GM19463 (cell line): ENCODE measurements around the gene ADAMTS12.

Experiments
- ATAC-seq: cut with Tn5 transposase; IDR thresholded peaks from one replicate; pipeline ENCODE4 v1.9.1; 2021; ENCODE audit warnings: mild to moderate bottlenecking, moderate library complexity; ENCODE audit not compliant: unreplicated experiment

ADAMTS12 gene

DNA sequence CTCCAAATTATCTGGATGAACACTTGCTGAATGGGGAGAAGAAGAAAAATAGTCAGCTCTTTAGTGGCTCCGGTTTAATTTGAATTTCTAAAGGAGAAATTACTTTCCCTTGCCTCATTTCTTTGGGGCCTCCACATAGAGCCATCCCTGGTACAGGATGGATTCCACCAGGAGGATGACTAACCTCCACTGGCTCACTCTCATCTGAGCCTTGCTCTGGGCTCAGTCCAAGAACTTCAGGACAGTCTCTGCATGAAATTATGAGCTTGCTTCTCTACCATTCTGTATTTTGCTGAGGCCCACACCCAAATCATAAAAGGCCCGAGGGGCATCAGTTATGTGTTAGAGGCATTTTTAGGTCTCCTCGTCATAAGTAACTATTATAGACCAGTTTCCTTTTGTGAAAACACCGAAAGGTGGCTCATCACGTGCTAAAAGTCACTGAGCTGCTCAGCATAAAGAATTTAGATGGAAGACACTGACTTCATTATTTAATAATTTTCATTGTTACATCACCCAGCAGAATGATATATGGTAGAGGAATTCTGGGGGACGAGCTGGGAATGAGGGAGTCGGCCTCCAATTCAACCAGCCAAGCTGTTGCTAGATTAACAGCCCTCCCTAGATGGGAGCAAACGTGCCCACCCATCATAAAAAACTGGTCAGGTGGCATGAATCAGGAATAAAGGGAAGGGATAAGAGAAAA, 228.9 kb downstream of the ADAMTS12 start:
- no peak for ATAC-seq

DNA sequence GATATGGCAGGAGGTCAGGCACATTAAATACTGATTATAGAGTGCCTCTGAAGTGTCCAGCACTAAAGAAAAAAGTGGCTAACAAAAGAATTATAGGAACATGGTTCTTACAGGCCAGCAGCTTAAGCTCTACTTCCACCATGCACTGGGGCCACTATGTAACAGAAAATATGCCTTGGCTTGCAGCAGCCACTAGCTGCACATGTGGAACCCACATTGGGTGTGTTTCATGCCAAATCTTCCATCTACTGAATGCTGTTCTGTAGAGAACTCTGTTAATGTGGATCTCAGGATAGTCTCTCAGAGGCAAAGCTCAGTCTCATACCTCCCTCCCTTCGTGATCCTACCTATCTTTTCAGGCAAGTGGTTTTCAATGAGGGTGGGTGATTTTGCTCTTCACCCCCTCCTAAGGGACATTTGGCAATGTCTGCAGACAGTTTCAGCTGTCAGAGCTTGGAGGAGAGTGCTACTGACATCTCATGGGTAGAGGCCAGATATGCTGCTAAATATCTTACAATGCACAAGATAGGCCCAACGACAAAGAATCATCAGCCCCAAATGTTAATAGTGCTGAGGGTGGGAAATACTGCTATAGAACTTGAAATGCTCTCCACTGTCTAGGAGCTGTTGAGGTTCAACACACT, 232.1 kb downstream of the ADAMTS12 start:
- ATAC-seq = no peak

DNA sequence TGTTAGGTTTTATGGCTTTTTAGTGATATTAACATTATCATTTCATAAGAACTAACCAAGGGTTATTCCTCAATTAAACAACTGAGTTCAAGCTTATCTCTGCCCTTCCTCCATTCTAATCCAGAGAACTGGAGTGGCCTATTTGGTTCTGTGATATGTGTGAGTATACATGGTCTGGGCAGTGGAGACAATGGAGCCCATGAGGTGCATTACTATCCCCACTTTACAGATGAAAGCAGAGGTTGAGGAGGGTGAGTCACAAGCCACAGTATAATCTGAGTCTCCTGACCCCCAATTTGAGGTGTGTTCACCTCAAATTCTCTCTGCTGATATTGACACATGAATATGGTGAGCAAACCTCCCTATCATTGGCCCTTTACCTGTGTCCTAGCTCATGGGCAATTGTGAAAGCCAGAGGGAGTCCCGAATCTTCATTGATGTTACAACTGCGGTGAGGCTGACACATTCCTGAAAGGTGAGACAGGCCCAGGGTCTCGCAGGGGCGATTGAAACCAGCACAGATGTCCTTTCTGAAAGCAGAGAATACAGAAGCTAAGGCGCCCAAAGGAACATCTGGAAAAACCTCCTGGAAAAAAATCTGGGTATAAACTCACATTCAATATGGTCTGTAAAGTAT, 233.9 kb downstream of the ADAMTS12 start:
- no peak for ATAC-seq

DNA sequence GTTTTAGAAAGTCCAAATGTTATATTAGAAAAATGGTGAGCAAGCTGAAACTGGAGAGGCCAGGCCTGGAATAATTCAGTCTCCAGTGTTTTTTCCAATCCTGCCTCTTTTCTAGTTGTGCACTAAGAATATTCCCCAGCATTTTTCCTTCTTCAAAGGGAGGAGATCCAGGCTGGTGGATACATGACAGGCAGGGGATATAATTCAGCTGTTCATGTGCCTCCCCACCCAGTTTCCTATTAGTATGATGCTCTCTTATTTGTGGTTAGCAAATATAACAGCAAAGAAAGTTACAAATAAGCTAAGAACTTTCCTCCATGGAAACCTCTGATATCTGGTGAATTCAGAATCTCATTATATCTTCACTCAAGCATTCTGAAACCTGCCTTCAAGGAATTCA, 234.6 kb downstream of the ADAMTS12 start:
- ATAC-seq = no peak

DNA sequence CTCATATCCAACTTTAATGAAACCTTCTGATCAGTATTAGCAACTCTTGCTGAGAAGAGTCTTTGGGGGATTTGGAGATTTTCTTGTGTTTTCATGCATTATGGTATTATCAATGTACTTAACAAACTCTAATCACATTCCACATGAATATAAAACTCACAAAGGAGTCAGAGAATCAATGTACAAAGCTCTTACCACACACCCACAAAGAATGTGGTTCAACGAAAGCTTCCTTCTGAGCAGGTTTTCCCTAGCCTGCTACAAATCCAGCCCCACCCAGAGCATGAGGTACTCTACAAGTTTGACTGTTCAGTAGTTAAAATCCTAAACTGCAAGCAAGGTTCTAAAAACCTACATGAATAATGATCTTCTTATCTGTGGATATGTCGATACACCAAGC, 240.9 kb downstream of the ADAMTS12 start:
- no peak for ATAC-seq

DNA sequence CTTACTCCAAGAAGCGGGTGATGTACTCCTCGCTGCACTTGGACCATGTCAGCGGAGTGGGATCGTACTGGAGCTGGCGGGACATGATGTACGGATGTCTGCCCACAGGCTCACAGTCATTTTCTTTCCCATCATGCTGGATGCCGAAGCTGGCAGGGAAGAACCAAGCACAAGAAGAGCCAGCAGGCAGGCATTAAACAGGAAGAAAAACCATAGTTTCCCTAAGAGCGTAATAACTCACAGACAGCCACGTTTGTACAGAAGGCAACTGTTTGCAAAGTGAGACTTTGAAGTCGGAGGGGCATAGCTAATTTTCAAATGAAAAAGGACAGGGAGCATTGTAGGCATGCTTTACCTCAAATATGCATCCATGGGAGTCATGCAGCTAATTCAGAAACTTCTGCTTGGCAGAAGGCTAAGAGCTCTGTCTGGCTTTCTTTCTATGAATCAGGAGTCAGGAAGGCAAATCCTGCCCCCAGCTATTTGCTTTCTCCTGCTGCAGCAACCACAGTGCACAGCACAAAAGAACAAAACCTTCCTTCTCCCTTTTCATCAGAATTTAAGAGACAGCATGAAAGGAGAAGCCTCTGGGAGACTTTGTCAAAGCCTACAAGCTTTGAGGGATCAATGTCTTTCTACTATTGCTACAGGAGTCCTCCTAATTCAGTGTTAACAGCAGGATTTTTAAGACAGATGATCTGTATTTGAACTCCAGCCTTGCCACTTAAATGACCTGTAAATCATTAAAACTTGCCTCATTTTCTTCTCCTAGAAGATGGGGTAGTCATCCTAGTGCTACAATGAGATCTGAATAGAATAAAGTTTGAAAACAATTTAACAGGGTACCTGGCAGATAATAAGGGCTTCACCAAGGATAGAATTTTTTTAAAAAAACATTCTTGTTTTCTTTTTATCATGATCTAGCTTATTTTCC, 242.0 kb downstream of the ADAMTS12 start:
- ATAC-seq = no peak

DNA sequence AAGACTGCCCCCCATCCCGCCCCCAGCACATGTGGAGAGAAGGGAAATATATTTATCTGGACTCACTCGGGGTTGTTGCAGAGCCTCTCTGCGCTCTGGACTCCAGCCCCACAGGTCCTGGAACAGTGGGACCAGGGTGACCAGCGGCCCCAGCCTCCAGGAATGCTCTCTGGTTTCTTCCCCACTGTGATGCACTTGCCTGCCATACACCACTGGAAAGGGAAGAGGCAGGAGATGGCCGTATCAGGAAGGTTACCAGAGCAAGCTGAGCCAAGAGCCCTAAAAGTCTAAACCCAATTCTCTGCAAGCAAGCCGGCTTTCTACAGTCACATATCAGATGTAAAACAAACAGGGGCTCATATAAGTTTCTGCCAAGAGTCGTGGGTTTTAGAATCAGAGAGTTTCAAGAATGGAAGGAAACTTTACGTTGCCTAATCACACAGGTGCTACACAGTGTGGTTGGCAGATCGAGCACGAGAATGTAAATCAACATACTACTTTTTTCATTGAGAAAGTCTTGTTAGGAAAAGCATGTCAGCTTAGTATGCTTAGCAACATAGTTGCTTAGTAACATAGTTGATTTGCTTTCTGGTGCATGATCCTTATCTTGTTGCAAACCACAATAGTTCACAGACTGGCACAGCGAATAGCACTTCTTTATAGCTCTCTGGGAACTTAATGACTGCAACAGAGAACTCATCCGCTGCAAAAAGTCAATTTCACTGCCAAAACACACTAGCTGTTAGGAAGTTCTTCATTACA, 249.9 kb downstream of the ADAMTS12 start:
- peak; percentile 62 for ATAC-seq

DNA sequence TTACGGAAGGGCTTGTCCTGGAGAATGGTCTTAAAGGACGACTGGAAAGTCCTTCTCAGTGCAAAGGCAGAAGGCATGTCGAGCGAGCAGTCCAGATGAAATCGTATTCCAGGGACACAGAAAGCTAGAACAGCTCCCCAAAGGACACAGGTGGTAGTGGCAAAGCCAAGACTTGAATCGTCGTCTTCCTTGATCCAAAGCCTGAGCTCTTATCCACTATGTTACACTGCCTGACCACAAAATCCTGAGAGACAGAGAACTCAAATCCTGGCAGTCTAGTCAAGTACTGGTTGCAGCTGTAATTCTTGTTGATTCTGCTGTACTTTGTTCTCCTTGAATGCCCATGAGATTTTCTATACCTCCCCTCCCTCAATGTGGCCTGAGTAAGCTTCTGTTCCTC, 252.3 kb downstream of the ADAMTS12 start:
- no peak for ATAC-seq

DNA sequence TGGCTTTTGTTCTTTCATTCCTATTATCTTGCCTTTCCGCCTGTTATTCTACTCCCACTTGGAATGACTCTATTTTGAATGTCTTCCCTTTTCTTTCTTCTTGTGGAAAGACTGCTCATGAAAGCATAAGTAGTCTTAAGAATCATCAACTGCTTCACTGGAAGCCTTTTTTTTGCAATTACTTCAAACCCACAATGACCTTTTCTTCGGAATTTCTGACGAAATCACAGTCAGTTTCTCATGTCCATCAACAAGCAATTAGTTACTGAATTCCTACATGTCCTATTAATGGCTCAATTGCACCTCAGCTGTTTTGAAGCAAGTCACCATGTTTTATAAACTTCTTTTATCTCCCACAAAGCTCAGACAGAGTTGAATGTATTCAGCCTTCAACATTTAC, 254.8 kb downstream of the ADAMTS12 start:
- no peak for ATAC-seq

DNA sequence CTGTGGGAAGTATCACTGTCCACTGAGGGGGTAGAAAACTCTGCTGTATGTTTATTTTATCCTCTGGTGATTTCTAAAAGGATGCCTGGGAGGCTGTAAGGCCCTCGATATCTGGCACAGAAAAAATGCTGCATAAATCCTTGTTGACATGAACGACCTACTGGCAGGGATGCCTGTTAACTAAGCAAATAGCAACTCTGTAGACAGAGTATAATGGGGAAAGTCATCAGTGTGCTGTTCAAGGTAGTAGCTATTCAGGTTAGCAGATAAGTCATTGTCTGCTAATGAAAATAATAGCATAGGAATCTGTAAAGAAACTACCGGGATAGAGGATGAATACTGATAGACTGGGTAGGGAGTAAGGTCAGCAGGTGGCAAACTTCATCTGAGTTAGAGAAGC, 256.2 kb downstream of the ADAMTS12 start:
- ATAC-seq = no peak

DNA sequence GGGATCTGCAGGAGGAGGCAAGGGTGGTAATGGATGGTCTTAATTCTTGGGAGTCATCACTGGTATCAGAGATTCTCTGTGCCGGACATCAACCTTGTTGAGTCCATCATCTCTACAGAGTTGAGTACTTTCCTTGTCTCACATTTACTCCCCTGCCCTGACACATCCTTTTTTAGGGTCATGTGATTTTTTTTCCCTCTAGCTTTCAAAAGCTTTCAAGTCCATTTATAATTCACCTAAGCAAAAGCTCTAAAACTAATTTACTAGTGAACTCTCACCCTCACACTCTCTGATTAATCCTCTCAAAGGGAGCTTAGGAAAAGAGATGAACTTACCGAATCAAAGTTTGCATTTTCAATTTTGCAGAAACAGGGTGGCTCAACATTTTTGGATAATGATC, 258.1 kb downstream of the ADAMTS12 start:
- ATAC-seq = no peak

DNA sequence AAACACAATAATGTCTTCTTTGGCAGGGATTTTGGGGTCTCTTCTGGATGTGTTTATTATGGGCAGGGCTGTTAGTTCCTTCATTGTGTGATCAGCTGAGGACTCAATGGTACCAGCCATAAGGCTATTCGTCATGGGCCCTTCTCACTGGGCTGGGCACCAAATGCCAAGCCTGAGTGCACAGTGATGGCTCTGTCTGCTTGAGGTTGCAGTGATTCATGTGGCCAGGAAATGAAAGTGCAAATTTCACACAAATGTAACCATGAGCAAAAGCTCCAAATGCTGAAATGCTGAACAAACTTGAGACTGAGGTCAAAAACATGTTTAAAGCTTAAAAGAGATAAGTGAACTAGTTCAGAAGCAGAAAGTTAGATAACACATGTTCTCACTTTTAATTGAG, 260.0 kb downstream of the ADAMTS12 start:
- peak; percentile 100 for ATAC-seq

DNA sequence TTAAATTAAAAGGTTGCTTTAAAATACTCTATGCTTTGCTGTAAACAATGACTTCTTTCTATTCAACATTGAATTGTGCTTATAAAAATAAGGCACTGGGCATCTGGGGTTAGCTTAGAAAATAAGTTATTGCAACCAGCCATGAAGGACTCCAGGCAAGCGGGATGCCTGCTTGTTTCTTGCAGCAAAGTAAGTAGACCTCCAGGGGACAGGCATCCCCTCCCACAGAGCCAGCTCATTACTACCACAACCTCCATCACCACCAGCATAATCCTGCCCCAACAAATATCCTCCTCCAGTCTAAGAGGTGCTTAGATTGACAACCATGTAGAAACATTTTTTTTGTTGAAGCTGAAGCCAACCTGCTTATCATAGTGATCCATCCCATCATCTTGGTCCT, 260.7 kb downstream of the ADAMTS12 start:
- ATAC-seq = no peak

DNA sequence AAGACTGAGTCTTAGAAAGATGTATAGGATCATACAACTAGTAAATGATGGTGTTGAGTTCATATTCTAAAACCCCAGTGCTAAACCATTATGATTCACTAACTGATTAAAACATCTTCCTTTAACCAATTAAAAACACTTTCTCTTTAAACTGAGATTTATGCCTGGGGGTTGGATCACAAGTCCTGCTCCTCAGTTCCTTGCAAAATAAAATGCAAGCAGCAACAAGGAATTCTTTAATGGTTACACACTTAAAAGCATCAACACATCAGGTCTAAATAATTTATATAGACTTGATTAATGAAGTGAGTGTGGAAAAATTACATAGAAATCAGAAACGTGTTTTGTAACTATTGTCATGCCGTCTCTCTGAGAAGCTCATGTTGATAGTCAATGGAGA, 261.8 kb downstream of the ADAMTS12 start:
- no peak for ATAC-seq

DNA sequence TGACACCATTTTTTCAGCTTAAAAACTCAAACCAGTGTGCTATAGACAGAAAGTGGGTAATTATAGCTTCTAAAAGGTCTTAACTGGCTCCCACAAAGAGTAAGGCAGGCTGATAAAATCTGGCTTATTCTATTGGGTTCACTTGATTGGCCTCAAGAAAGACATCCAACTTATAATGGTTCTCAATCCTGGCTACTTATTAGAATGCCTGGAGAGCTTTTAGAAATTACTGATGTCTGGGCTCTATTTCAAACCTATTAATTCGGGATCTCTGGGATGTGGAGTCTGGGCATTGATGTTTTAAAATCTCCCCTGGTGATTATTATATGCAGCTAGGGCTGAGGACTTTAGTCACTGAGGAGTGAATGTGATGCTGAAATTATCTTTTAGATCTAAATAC, 263.0 kb downstream of the ADAMTS12 start:
- ATAC-seq = no peak

DNA sequence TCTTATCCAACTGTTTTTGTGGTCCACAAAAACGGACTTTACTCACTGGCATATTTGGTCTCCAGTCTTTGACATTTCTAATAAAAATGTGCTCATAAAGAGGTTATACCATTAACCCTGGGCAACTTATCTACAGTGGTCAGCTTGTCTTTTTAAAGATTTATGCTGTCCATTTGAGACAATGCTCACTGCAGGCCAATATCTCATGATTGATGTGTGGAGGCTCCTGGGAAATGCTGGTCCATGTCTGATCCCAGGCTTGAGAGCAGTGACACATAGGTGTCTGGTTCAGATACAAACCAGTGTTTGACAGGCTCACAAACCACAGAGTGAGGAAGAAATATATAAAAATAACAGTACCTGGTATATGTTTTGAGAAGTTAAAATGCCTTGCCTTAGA, 270.3 kb downstream of the ADAMTS12 start:
- ATAC-seq = no peak

DNA sequence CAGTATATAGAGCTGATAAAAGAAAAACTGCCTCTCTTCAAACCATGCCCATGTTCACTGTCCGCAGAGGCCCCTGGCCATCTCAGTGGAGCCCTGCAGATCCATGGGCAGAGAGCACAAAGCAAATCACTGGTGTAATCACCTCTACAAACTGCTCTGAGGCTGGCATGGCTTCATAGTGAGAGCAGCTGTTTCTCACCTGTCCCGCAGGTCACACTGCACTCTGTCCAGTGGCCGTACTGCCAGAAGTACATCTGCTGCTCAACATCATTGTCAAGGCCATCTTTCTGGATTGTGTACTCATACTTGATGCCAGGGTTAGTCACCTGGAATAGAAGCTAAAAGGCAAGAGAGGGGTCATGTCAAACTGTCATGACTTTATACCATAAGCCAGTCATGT, 277.8 kb downstream of the ADAMTS12 start:
- no peak for ATAC-seq

DNA sequence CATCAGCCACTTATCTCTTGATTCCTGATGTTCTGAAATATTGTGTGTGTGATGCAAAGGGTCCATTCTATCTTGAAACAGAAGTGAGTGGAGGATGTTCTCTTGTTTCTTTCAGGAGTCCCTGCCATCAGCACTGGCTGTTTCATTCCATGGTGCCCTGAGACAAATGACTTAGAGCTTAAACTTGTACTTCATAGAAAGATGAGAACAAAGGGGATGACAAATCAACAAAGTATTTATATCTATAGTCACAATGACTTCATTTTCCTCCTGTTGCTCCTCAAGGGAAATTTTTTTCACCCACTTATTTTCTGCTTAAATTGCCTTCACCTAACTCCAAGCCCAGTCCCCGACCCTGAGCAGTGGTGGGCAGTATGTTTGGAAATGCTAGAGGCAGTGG, 279.4 kb downstream of the ADAMTS12 start:
- ATAC-seq = no peak

DNA sequence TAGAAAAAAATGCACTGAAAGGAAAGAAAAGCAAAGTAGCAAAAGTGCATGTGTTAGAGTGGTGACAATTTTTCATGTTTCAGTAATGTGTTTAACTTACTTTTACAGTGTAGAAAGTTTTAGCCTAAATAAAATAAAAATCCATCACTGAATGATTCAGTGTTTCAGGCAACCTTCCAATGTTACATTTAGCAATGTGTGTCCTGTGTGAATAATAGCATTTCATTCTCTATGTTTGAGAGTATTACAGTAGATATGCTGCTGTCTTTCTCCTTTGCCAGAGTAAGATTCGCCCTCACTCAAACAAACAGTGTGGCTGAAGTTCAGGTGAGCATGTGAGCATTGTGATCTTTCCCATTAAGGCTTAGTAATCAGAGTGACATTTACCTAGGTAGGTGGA, 279.9 kb downstream of the ADAMTS12 start:
- ATAC-seq = no peak

DNA sequence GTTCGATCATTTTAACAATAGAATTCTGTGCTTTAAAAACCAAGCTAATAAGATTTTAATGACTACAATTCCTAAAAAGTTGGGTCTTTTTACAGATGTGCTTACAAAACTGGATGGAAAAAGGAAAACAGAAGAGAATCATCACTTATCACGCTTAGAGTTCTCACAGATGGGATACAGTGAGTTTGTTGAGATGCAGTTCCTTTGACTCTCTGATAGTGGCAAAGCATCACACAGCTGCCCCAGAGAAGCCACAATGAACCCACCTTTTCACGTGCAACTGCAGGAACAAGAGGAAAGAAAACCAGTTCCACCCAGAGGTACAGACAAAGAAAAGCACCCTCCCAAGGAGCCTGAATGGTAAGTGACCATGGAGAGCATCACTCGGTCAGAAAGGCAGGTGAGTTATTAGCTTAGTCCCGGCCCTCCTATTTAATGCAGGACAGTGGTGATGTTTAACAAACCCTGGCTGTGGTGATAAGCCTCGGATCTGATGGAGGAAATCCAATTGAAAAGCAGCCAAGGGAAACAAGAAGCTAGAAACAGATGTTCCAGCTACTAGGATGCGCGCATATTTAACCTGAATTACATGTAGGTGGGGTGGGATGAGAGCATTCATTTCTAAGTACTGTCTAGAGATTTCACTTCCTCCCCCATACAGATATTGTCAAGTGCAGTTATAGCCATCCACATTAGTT, 283.3 kb downstream of the ADAMTS12 start:
- no peak for ATAC-seq
